GM18907 (cell line): Measurements from ENCODE around the gene TACO1.

Experiments
- ATAC-seq: cut with Tn5 transposase; IDR thresholded peaks from one replicate; pipeline ENCODE4 v1.9.1; 2021; ENCODE audit warnings: mild to moderate bottlenecking, moderate library complexity; ENCODE audit not compliant: unreplicated experiment

Gene TACO1

GRCh38 chr17:63635787-63636186 lies 35.1 kb downstream of the TACO1 start:
- ATAC-seq, result no peak

- no peak for ATAC-seq
These were observed 38.4 kb downstream of the TACO1 start for GRCh38 chr17:63639125-63639524.

GRCh38 chr17:63640038-63640437 lies 39.3 kb downstream of the TACO1 start:
- ATAC-seq, result no peak

- ATAC-seq, result no peak
These were observed 41.2 kb downstream of the TACO1 start for GRCh38 chr17:63641692-63642448.

- ATAC-seq, result no peak
These were observed 44.2 kb downstream of the TACO1 start for GRCh38 chr17:63644846-63645245.

- ATAC-seq, result peak; percentile 48
These were observed 45.2 kb downstream of the TACO1 start for GRCh38 chr17:63645775-63646487.

- peak; percentile 80 for ATAC-seq
These were observed 45.8 kb downstream of the TACO1 start for GRCh38 chr17:63646488-63646806.

GRCh38 chr17:63647065-63647725 lies 46.5 kb downstream of the TACO1 start:
- no peak for ATAC-seq

GRCh38 chr17:63647936-63648335 lies 47.2 kb downstream of the TACO1 start:
- ATAC-seq, result no peak

- ATAC-seq, result no peak
These were observed 49.1 kb downstream of the TACO1 start for GRCh38 chr17:63649813-63650212.

GRCh38 chr17:63652106-63652505 lies 51.4 kb downstream of the TACO1 start:
- no peak for ATAC-seq

GRCh38 chr17:63653050-63653449 lies 52.4 kb downstream of the TACO1 start:
- no peak for ATAC-seq

GRCh38 chr17:63657786-63658185 lies 57.1 kb downstream of the TACO1 start:
- ATAC-seq, result no peak
